NCI-H2029 treated with DMSO at 0.1 percent for 48 hours (cell line): ENCODE results near the gene NECAP2.

Experiments
- DNase-seq: peaks from one replicate; lab custom pipeline; 2025; lab: John Stamatoyannopoulos, UW

The NECAP2 gene

GRCh38 chr1:16440470-16441281, at the start of gene NECAP2:
NECAP2 (plus strand) TSS chr1:16440724; CDS start chr1:16440762, 38 bp downstream.
- DNase-seq = peak; percentile 67

- DNase-seq = no peak
Observed at GRCh38 chr1:16391411-16391810, 49.1 kb upstream of the NECAP2 start.

- no peak for DNase-seq
Observed at GRCh38 chr1:16392740-16393569, 47.6 kb upstream of the NECAP2 start.

GRCh38 chr1:16393570-16394521, 46.7 kb upstream of the NECAP2 start:
- DNase-seq = no peak

GRCh38 chr1:16394977-16395376, 45.5 kb upstream of the NECAP2 start:
- no peak for DNase-seq

GRCh38 chr1:16396591-16396990, 43.9 kb upstream of the NECAP2 start:
- DNase-seq = no peak

GRCh38 chr1:16397120-16397519, 43.4 kb upstream of the NECAP2 start:
- no peak for DNase-seq

GRCh38 chr1:16398371-16398953, 42.1 kb upstream of the NECAP2 start:
- no peak for DNase-seq

GRCh38 chr1:16402742-16403141, 37.8 kb upstream of the NECAP2 start:
- no peak for DNase-seq

GRCh38 chr1:16405441-16405840, 35.1 kb upstream of the NECAP2 start:
- no peak for DNase-seq

- DNase-seq = no peak
Observed at GRCh38 chr1:16406868-16407267, 33.7 kb upstream of the NECAP2 start.

GRCh38 chr1:16409536-16410152, 30.9 kb upstream of the NECAP2 start:
- no peak for DNase-seq

GRCh38 chr1:16410803-16411202, 29.7 kb upstream of the NECAP2 start:
- DNase-seq = no peak

GRCh38 chr1:16413191-16413590, 27.3 kb upstream of the NECAP2 start:
- DNase-seq = no peak

GRCh38 chr1:16418823-16419425, 21.6 kb upstream of the NECAP2 start:
- no peak for DNase-seq

- no peak for DNase-seq
Observed at GRCh38 chr1:16420424-16421118, 20.0 kb upstream of the NECAP2 start.

- DNase-seq = no peak
Observed at GRCh38 chr1:16421201-16421600, 19.3 kb upstream of the NECAP2 start.

- no peak for DNase-seq
Observed at GRCh38 chr1:16422041-16422440, 18.5 kb upstream of the NECAP2 start.

GRCh38 chr1:16425125-16426025, 15.1 kb upstream of the NECAP2 start:
- DNase-seq = no peak
